ENCODE data around the gene GALNT17. TPM values are rescaled to one million over a fixed set of nuclear protein-coding genes. Genes with fewer than 3 reads are reported as not detected.

Gene GALNT17
- total RNA-seq, 4 donors from 2014 or later: 66.0 to 97.9 (median 76.0) TPM

DNA sequence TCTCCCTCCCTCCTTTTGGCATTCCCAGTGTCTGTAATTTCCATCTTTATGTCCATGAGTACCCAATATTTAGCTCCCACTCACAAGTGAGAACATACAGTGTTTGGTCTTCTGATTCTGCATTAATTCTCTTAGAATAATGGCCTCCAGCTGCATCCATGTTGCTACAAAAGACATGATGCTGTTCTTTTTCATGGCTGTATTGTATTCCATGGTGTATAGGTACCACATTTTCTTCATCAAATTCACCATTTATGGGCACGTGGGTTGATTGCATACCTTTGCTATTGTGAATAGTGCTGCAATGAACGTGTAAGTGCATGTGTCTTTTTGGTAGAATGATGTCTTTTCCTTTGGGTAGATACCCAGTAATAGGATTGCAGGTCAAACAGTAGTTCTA is 576.8 kb downstream of the GALNT17 start:
- no peaks in the 10 kb centered on the region for H3K4me1 ChIP-seq
- no peak for DNase-seq (ENCODE audit: low spot score in 2 of 2)
- H3K36me3 ChIP-seq: peaks cover 0 to 21% (median 0%) of the 10 kb centered on the region in 3 donors
- H3K27ac ChIP-seq: no peak overlapping the region
- TF ChIP-seq POLR2A (IDR thresholded peaks at IDR 0.05) (no peak), EP300 (IDR thresholded peaks at IDR 0.05) (no peak)
- TF ChIP-seq, protein P1, sequence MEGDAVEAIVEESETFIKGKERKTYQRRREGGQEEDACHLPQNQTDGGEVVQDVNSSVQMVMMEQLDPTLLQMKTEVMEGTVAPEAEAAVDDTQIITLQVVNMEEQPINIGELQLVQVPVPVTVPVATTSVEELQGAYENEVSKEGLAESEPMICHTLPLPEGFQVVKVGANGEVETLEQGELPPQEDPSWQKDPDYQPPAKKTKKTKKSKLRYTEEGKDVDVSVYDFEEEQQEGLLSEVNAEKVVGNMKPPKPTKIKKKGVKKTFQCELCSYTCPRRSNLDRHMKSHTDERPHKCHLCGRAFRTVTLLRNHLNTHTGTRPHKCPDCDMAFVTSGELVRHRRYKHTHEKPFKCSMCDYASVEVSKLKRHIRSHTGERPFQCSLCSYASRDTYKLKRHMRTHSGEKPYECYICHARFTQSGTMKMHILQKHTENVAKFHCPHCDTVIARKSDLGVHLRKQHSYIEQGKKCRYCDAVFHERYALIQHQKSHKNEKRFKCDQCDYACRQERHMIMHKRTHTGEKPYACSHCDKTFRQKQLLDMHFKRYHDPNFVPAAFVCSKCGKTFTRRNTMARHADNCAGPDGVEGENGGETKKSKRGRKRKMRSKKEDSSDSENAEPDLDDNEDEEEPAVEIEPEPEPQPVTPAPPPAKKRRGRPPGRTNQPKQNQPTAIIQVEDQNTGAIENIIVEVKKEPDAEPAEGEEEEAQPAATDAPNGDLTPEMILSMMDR (IDR thresholded peaks at IDR 0.05): no peak
- peaks cover 0 to 9% (median 0%) of the 10 kb centered on the region in 4 donors for H3K9me3 ChIP-seq
- H3K4me3 ChIP-seq: no peak overlapping the region
- no peaks in the 10 kb centered on the region for H3K27me3 ChIP-seq
- WGBS, 2 donors: 85 to 90% methylated on average over 2 of the region's 2 CpGs

DNA sequence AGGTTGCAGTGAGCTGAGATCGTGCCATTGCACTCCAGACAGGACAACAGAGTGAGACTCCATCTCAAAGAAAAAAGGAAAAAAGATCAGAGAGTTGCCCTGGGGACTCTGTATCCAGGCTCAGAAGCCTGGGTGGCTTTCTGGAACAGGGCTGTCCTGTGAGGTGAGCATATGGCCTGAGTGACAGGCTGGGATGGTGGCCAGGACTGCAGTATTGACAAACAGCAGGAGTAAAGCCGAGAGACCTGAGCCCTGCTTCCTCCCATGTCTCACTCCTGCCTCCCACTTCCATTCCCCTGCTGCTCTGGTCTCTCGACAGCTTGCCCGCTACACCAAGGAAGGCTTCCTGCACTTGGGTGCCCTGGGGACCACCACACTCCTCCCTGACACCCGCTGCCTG is 578.5 kb downstream of the GALNT17 start:
- 87% methylated on average over 5 of the region's 5 CpGs for WGBS, 2 donors
- Histone ChIP-seq H3K4me3 (no peak overlapping the region), H3K4me1 (no peaks in the 10 kb centered on the region), H3K27ac (no peak overlapping the region), H3K9me3 (peaks cover 0 to 8% (median 0%) of the 10 kb centered on the region in 4 donors), H3K36me3 (peaks cover 0 to 21% (median 0%) of the 10 kb centered on the region in 3 donors), H3K27me3 (no peaks in the 10 kb centered on the region)
- TF ChIP-seq POLR2A (IDR thresholded peaks at IDR 0.05): no peak
- no peak for TF ChIP-seq EP300 (IDR thresholded peaks at IDR 0.05)
- TF ChIP-seq, protein P1 (IDR thresholded peaks at IDR 0.05): no peak
- DNase-seq (ENCODE audit: low spot score in 2 of 2): no peak

DNA sequence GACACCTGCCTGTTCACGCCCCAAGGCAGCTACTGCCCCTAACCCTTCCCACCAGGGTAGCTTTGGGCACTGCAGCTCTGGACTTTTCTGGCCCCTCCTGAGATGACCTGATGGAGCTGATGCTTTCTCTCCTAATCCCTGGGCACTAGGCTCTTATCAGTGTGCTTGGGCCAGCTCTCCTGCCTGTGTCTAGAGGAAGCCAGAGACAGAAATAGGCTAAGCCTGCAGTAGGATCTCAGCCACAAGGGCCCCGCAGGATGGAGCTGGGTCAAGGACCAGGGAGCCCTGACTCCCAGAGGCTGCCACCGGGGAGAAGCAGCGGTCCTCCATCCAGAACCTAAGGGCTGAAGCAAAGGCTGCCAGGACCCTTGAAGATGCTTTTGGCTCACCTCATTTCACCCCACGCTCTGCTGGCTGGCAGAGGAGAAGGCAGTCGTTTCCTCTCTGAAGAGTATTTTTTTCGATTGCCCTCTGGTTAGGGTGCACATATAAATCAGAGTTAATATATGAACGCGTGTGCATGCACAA is 580.8 kb downstream of the GALNT17 start:
- WGBS, 2 donors: 78 to 85% methylated on average over 8 to 9 of the region's 9 CpGs
- H3K4me3 ChIP-seq: no peak overlapping the region
- H3K4me1 ChIP-seq: no peaks in the 10 kb centered on the region
- TF ChIP-seq EP300 (IDR thresholded peaks at IDR 0.05): no peak
- TF ChIP-seq POLR2A (IDR thresholded peaks at IDR 0.05): no peak
- TF ChIP-seq, protein P1 (IDR thresholded peaks at IDR 0.05): no peak
- no peak for DNase-seq (ENCODE audit: low spot score in 2 of 2)
- no peak overlapping the region for H3K27ac ChIP-seq
- no peaks in the 10 kb centered on the region for H3K27me3 ChIP-seq
- peaks cover 0 to 21% (median 0%) of the 10 kb centered on the region in 3 donors for H3K36me3 ChIP-seq
- no peaks in the 10 kb centered on the region for H3K9me3 ChIP-seq

DNA sequence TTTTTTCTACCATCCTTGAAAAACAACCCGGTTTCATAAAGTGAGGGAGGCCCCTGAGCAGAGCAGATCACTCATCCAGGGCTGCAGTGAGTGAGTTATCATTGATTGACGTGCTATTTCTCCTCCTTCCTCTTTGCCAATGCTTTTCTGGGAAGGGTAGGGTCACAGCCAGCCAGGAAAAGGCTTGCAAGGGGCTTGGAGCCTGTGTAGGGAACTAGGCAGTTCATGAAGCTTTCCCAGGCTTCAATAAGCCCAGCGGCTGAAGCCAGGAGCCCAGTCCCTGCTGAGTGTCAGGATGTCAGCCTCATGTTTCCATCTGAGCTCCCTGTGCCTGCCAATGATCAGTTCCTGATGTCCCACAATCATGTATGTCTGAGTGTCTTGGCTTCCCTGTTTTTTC is 584.7 kb downstream of the GALNT17 start:
- no peak overlapping the region for H3K4me3 ChIP-seq
- WGBS, 2 donors: 56 to 57% methylated on average over 3 of the region's 3 CpGs
- H3K4me1 ChIP-seq: no peaks in the 10 kb centered on the region
- H3K27me3 ChIP-seq: no peaks in the 10 kb centered on the region
- H3K9me3 ChIP-seq: no peaks in the 10 kb centered on the region
- no peak for TF ChIP-seq POLR2A (IDR thresholded peaks at IDR 0.05)
- TF ChIP-seq, protein P1 (IDR thresholded peaks at IDR 0.05): no peak
- TF ChIP-seq EP300 (IDR thresholded peaks at IDR 0.05): no peak
- peaks cover 0 to 15% (median 0%) of the 10 kb centered on the region in 3 donors for H3K36me3 ChIP-seq
- no peak for DNase-seq (ENCODE audit: low spot score in 2 of 2)
- peak overlapping the region in 1 of 4 donors; percentile 36 for H3K27ac ChIP-seq

DNA sequence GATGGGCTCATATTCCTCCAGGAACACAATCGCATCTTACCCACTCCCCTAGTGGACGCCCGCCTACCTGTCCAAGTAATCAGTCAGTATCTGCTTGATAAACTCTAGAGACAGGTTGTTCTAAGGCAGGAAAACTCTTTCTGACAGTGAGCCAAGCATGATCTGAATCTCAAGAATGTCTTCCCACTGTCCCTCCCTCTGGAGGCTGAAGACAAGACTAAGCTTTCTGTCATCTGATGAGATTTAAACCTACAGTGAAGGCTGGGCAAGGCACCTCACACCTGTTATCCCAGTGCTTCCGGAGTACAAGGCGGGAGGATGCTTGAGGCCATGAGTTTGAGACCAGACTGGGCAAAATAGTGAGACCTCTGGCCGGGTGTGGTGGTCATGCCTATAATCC is 586.6 kb downstream of the GALNT17 start:
- Histone ChIP-seq H3K27me3 (no peaks in the 10 kb centered on the region), H3K27ac (no peak overlapping the region), H3K4me1 (no peaks in the 10 kb centered on the region), H3K4me3 (no peak overlapping the region), H3K36me3 (peaks cover 0 to 3% (median 0%) of the 10 kb centered on the region in 3 donors), H3K9me3 (no peaks in the 10 kb centered on the region)
- no peak for DNase-seq (ENCODE audit: low spot score in 2 of 2)
- WGBS, 2 donors: 93% methylated on average over 6 of the region's 6 CpGs
- TF ChIP-seq, protein P1 (IDR thresholded peaks at IDR 0.05): no peak
- TF ChIP-seq EP300 (IDR thresholded peaks at IDR 0.05) (no peak), POLR2A (IDR thresholded peaks at IDR 0.05) (no peak)
